MM.1S (cell line): ENCODE results near the gene GRB10.
A peak's percentile ranks its signal among the peaks of the same experiment; 100 is the strongest.

Experiments used
- DNase-seq: peaks from one replicate; pipeline ENCODE4 v3.0.0-alpha.2; 2015
- H2AFZ ChIP-seq: fragments of 300-600 bp; sonication (generic); 2 replicates; pipeline ENCODE4 v1.6.0; 2016; ENCODE audit warnings: antibody characterized with exemption, low read length
- H3F3A ChIP-seq: fragments of 300-600 bp; sonication (generic); 2 replicates; pipeline ENCODE4 v1.6.1; 2016; ENCODE audit warnings: mild to moderate bottlenecking, antibody characterized with exemption, low read length, moderate library complexity, mixed read lengths; ENCODE audit not compliant: insufficient read depth
- H3K27ac ChIP-seq: fragments of 300-600 bp; sonication (generic); 2 replicates; pipeline ENCODE4 v1.5.1; 2016; ENCODE audit warnings: mild to moderate bottlenecking, low read length
- H3K27me3 ChIP-seq: fragments of 300-600 bp; sonication (generic); replicated peaks from 2 replicates; pipeline ENCODE4 v1.6.0; 2016; ENCODE audit warnings: low read length; ENCODE audit not compliant: insufficient read depth
- H3K36me3 ChIP-seq: fragments of 300-600 bp; sonication (generic); replicated peaks from 2 replicates; pipeline ENCODE4 v1.6.1; 2016; ENCODE audit warnings: mild to moderate bottlenecking, low read length, mixed read lengths; ENCODE audit not compliant: insufficient read depth
- H3K4me1 ChIP-seq: fragments of 300-600 bp; sonication (generic); 2 replicates; pipeline ENCODE4 v1.6.1; 2016; ENCODE audit warnings: low read length, mixed read lengths
- H3K4me2 ChIP-seq: fragments of 300-600 bp; sonication (generic); 2 replicates; pipeline ENCODE4 v1.6.0; 2016; ENCODE audit warnings: low read depth, low read length
- H3K4me3 ChIP-seq: fragments of 300-600 bp; sonication (generic); 2 replicates; pipeline ENCODE4 v1.5.1; 2016; ENCODE audit warnings: low read length, mixed read lengths
- H3K79me2 ChIP-seq: fragments of 300-600 bp; sonication (generic); 2 replicates; pipeline ENCODE4 v1.6.1; 2016; ENCODE audit warnings: mixed run types, low read length, mixed read lengths
- H3K9ac ChIP-seq: fragments of 300-600 bp; sonication (generic); 2 replicates; pipeline ENCODE4 v1.6.1; 2016; ENCODE audit warnings: low read length, mixed read lengths
- H3K9me2 ChIP-seq: fragments of 300-600 bp; sonication (generic); replicated peaks from 2 replicates; pipeline ENCODE4 v1.6.1; 2016; ENCODE audit warnings: mild to moderate bottlenecking, low read length, mixed read lengths; ENCODE audit not compliant: insufficient read depth
- H3K9me3 ChIP-seq: fragments of 300-600 bp; sonication (generic); replicated peaks from 2 replicates; pipeline ENCODE4 v1.6.1; 2016; ENCODE audit warnings: mild to moderate bottlenecking, low read length, mixed read lengths; ENCODE audit not compliant: insufficient read depth
- H4K20me1 ChIP-seq: fragments of 300-600 bp; sonication (generic); 2 replicates; pipeline ENCODE4 v1.6.1; 2016; ENCODE audit warnings: mild to moderate bottlenecking, low read length, moderate library complexity, mixed read lengths; ENCODE audit not compliant: insufficient read depth
- EZH2 ChIP-seq: fragments of 300-600 bp; sonication (generic); optimal IDR thresholded peaks from 2 replicates; pipeline ENCODE3; 2017; ENCODE audit warnings: low read depth, mild to moderate bottlenecking, antibody characterized with exemption, low read length, mixed read lengths
- EZH2phosphoT487 ChIP-seq: fragments of 300-600 bp; sonication (generic); IDR thresholded peaks from 2 replicates; pipeline ENCODE4 v1.6.1; 2018; ENCODE audit warnings: antibody characterized with exemption, low read length
- TF ChIP-seq, protein P1 (sequence below): fragments of 300-600 bp; sonication (generic); IDR thresholded peaks from 2 replicates; pipeline ENCODE4 v1.5.1; 2016; ENCODE audit warnings: antibody characterized with exemption, low read length, mixed read lengths

The GRB10 gene

DNA sequence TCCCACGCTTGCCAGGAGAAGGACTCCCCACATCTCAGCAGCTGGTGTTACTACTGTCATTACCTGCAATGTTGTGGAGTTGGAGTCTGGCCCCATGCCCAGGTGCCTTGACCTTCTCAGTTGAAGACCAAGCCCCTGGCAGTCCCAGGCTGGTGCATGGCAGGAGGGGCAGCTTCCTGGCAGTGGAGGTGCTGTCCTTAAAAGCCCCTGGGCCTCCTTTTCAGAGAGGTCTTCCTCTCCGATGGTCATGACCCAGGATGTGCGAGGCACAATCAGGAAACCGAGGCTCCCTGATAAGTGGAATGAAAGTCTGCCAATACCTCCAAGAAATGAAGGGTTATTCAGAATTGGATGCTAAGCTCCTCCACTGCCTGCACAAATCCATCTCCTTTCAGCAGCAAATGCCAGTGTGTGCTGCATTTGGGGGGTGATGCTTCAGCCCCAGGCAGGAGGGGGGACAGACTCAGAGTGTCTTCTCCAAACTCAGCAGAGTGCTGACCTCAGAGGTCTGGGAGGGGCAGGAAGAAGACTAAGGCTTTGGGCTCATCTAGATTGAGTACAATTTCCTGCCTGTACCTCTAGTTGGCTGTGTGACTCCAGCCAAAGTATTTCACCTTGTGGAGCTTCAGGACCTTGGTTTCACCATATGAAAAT lies 120.5 kb downstream of the GRB10 start:
- Histone ChIP-seq H3K27ac (peak overlapping the region; percentile 71), H3K9ac (no peak overlapping the region; the same call in 1 of the 2 replicates), H3K4me1 (peaks cover 68% of the 10 kb centered on the region), H3K36me3 (no peaks in the 10 kb centered on the region), H3K4me3 (no peak overlapping the region; the same call in 1 of the 2 replicates), H3K79me2 (no peaks in the 10 kb centered on the region), H4K20me1 (no peaks in the 10 kb centered on the region), H2AFZ (peak overlapping the region; percentile 58), H3K9me3 (no peaks in the 10 kb centered on the region), H3K9me2 (no peaks in the 10 kb centered on the region), H3K27me3 (no peaks in the 10 kb centered on the region), H3K4me2 (peak overlapping the region; percentile 65), H3F3A (peaks cover 30% of the 10 kb centered on the region)
- peak; percentile 77 for DNase-seq
- TF ChIP-seq, protein P1, sequence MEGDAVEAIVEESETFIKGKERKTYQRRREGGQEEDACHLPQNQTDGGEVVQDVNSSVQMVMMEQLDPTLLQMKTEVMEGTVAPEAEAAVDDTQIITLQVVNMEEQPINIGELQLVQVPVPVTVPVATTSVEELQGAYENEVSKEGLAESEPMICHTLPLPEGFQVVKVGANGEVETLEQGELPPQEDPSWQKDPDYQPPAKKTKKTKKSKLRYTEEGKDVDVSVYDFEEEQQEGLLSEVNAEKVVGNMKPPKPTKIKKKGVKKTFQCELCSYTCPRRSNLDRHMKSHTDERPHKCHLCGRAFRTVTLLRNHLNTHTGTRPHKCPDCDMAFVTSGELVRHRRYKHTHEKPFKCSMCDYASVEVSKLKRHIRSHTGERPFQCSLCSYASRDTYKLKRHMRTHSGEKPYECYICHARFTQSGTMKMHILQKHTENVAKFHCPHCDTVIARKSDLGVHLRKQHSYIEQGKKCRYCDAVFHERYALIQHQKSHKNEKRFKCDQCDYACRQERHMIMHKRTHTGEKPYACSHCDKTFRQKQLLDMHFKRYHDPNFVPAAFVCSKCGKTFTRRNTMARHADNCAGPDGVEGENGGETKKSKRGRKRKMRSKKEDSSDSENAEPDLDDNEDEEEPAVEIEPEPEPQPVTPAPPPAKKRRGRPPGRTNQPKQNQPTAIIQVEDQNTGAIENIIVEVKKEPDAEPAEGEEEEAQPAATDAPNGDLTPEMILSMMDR, result no peak
- TF ChIP-seq EZH2phosphoT487 (no peak), EZH2 (no peak)

DNA sequence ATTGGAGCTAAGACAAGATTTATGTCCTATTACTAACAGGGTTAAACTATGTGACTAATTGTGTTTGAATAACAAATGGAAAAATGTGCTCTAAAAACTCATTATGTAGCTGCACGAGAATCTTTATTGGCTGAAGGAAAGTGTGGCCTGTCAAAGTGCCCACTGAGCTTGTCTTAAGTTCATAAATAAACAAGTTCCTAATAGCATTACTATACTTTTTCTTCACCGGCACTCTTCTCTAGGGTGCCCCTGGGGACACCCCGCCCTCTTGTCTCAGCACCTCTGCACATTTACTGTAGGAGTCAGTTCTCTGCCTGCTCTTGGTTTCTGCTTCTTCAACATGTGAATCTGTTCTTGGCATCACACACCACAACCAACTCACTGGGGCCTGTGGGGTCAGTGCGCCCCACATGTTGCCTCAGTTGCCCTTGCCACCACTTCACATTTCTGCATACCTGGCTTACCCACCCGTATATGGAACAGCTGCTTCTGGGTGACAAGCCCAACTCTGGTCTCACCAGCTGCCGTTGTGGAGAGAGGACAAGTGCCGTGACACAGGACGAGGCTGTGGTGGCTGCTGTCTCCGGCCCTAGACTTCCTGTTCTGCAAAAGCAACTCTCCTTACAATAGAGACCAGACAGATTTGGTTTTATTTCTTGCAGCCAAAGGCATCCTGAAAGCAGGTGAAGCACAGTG lies 121.2 kb downstream of the GRB10 start:
- no peaks in the 10 kb centered on the region for H3K9me3 ChIP-seq
- no peaks in the 10 kb centered on the region for H3K79me2 ChIP-seq
- no peaks in the 10 kb centered on the region for H4K20me1 ChIP-seq
- no peaks in the 10 kb centered on the region for H3K36me3 ChIP-seq
- H3F3A ChIP-seq, result peaks cover 37% of the 10 kb centered on the region
- DNase-seq, result peak; percentile 83
- peak overlapping the region; percentile 71 for H3K27ac ChIP-seq
- peak overlapping the region; percentile 17; the same call in 1 of the 2 replicates for H3K4me3 ChIP-seq
- peak overlapping the region; percentile 58 for H2AFZ ChIP-seq
- no peaks in the 10 kb centered on the region for H3K27me3 ChIP-seq
- no peaks in the 10 kb centered on the region for H3K9me2 ChIP-seq
- peak overlapping the region; percentile 12; the same call in 1 of the 2 replicates for H3K9ac ChIP-seq
- TF ChIP-seq, protein P1, result no peak
- TF ChIP-seq EZH2phosphoT487, result no peak
- TF ChIP-seq EZH2, result no peak
- peaks cover 74% of the 10 kb centered on the region for H3K4me1 ChIP-seq
- H3K4me2 ChIP-seq, result peak overlapping the region; percentile 65; the same call in 1 of the 2 replicates

DNA sequence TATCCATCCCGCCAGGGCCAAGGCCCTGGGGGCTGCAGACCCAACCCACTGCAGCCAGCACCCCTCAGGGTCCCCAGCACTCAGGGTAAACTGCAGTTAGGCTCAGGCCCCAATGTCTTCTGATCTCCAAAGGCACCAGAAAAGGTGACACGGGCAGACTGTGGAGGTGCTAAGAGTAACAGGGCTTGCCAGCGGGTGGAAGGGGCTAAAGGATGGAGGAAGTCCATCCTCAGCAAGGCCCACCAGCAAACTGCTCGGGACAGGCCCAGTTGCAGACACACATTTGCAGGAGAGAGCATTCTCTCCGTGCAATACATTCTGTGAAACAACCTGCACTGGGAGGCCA lies 121.9 kb downstream of the GRB10 start:
- peak overlapping the region; percentile 71; the same call in 1 of the 2 replicates for H3K27ac ChIP-seq
- H3F3A ChIP-seq, result peaks cover 42% of the 10 kb centered on the region
- no peaks in the 10 kb centered on the region for H3K9me2 ChIP-seq
- DNase-seq, result no peak
- H4K20me1 ChIP-seq, result no peaks in the 10 kb centered on the region
- H3K4me1 ChIP-seq, result peaks cover 81% of the 10 kb centered on the region
- H3K9ac ChIP-seq, result no peak overlapping the region
- H3K79me2 ChIP-seq, result no peaks in the 10 kb centered on the region
- H3K4me2 ChIP-seq, result peak overlapping the region; percentile 65; the same call in 1 of the 2 replicates
- no peak overlapping the region for H3K4me3 ChIP-seq
- no peaks in the 10 kb centered on the region for H3K27me3 ChIP-seq
- H3K36me3 ChIP-seq, result no peaks in the 10 kb centered on the region
- TF ChIP-seq EZH2phosphoT487 (no peak), EZH2 (no peak)
- TF ChIP-seq, protein P1, result no peak
- no peaks in the 10 kb centered on the region for H3K9me3 ChIP-seq
- no peak overlapping the region for H2AFZ ChIP-seq
